Measurements from ENCODE around the gene DKC1.
"Not testable (repeated sequence)": the region's sequence is repeated elsewhere in the genome, so short reads cannot be mapped to it uniquely, and the experiment has no call there.

DKC1 gene

DNA sequence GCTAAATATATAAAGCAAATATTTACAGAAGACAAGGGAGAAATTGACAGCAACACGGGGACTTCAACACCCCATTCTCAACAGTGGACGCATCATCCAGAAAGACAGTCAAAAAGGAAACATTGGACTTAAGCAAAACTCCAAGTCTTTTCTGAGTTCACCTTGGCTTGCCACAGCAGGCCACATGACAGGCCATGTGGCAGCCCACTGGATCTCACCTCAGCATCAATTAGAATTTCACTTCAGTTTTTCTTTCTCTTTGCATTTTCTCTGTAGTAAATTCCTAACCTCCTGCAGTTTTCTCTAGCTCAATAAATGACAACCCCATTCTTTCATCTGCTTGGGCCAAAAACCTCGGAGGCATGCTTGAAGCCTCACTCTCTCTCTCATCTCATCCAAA lies 59.4 kb downstream of the DKC1 start:
- no peak for DNase-seq

- DNase-seq, result no peak
These were observed 62.0 kb downstream of the DKC1 start for GRCh38 chrX:154824638-154825037.

GRCh38 chrX:154825586-154825985 lies 62.9 kb downstream of the DKC1 start:
- not testable (repeated sequence) for DNase-seq

All from NCI-H748 treated with DMSO at 0.1 percent for 48 hours (cell line).